Suppressor macrophage treated with lipopolysaccharide for 4 hours (primary cell): Measurements from ENCODE around the gene LDB2.
A peak's percentile ranks its signal among the peaks of the same experiment; 100 is the strongest.

Experiments used
- DNase-seq: peaks from one replicate; pipeline ENCODE4 v3.0.0-alpha.2; 2020

LDB2 gene

DNA sequence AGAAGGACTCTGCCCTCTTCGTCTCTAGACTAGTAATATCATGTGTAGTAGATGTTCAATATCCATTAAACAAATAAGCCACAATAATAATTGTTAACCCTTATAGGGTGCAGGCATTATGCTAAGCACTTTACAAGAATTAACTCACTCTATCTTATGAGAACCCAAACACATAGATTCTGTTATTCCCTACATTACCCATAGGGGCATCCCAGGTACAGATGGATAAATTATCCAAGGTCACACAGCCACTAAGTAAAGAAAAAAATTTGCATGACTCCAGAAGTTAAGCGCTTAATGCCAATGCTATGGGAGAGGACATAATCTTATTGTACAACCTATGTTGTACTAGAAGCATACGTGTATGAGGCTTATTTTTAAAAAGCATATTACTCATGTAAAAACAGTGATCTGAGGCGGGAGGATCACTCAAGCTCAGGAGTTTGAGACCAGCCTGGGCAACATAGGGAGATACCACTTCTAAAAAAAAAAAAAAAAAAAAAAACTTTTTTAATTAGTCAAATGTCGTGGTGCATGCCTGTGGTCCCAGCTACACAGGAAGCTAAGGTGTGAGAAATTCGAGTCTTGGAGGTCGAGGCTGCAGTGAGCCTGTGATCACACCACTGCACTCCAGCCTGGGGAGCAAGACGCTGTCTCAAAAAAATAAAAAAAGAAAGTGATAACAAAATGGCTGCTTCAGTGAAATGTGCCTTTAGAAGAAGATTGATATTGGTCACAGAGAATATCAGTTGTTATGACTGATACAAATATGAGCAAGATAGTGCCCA is 13.6 kb downstream of the LDB2 start:
- no peak for DNase-seq

DNA sequence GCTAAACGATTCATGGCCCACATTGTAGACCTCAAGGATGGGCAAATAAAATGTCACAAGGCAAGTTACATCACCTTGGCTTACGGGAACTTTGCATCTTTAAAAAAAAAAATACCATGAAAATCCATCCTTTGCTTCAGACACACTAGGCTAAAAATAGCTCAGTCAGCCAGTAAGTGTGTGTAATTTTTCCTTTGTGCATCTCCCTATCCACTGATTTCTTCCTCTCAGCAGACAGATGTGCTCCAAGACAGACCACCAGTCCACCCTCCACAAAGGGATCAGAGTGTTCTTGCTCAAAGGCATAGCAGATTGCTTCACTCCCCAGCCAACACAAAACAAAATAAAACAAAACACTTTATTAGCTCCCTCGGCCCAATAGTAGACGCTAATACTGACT is 14.6 kb downstream of the LDB2 start:
- no peak for DNase-seq

DNA sequence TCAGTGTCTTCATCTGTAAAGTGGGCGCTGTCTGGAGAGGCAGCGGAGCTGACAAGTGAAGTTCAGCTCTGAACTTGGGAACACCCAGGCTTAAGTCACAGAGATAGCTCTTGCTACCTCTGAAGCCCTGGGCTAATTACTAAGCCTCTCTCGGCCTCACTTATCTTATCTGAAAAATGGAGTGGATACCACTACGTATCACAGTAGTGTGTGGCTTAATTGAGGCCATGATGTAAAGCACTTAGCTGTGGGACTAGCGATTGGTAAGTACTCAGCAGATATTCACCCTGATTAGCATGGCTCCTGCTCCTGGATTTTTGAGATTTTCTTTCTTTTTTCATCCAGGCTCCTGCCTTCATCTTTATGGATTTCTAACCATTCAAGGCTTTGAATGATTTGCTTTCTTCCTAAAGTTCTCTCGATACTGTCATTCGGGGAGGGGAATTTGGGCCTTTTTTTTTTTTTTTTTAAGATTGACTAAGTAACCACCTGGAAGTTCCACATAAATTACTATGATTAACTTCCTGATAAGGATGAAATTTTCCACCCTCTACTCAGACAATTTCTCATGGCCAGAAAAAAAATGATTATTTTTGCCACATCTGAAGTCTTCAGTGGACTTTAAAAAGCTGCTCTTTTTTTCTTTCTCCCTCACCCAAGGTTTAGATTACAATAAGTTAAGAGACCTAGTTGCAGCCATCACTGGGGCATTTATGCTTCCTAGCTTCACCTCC is 17.1 kb downstream of the LDB2 start:
- DNase-seq, result no peak

DNA sequence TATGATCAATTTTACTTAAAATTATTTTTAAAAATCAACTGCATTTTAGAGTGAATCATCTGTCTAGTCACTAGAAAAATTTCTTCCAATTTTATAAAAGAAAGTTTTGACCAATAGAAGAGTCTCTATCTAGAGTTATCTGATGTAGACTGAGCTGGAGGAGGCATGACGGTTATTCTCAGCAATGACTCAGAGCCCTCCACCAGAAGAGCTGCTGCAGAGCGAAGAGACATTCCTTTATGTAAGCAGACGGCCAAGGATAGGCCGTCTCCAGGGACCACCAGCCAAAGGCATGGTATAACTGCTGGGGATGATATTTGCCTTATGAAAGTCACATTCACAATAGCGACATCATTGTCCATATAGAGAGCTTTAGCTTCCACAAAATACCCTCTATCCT is 23.0 kb downstream of the LDB2 start:
- no peak for DNase-seq

DNA sequence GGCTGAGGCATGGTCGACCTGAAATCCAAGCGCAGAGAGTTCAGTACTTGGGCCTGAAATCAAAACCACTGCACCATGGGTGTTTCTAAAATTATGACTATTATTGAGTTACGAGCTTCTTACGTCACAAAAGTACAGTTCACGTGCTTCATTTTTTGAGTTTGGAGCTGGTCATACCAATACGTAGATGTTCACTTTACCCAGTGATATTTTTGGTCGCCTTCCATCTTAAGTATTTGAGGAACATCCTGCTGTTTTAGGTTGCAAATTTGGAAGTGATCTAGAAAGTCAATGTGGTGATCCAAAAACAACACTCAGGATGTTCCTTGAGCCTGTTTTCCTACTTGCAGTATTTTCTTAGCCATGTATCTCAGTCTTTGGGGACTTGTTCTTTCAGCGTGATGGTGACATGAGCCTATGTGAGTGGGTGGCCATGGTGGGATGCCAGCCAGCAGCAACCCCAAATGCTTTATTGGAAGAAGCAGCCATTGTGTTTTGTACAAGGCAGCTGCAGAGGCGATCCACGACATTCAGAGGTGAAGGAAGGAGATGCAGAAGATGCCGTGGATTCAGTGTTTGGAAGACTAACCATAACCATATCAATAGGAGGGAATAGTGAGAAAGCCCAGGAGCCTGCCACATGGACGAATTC is 28.7 kb downstream of the LDB2 start:
- DNase-seq, result no peak

DNA sequence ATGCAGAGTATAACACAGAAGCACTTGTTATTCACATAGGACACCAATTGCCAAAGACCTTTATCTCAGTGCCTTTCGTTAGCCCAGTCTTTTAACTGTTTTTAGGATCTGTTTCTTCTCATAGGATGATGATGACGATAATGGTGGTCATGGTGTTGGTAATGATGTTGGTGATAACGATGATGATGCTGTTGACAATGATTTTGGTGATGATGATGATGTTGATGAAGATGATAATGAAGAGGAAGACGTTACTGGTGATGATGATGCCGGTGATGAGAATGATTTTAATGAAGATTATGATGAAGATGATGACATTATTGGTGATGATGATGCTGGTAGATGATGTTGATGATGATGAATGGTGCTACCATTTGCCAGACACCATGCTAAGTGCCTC is 29.8 kb downstream of the LDB2 start:
- no peak for DNase-seq

DNA sequence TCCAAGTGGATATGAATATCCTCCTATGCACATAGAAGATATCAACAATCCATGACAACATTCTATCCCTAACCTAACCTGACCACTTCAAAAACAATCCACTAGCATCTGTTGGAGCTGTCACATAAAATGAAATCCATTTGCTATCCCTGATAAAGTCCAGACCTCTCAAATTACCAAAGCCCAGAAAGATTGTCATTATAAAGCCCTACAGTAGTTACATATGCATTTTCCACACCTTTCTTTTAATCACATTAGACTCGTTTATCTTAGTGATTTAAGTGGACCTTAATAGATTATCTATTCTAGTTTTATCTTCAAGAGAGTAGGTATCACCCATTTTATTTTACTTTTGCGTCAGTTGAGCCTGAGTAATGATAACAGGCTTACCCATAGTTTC is 30.6 kb downstream of the LDB2 start:
- DNase-seq, result no peak

DNA sequence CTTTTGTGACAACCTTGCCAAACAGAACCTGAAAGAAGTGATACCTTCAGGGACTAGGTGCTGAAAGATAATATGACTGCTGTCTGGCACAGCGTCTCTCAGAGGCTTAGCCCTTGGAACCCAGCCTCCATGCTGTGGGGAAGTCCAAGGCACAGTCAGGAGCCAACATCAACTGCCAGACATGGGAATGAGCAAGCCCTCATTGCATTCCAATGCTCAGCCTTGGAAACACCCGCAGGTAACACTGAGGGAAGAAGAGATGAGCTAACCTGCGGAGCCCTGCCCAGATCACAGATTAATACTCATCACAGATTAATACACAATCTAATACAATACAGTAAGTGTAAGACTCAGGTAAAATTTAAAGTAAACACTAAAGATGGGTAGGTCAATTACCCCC is 31.5 kb downstream of the LDB2 start:
- DNase-seq, result no peak

DNA sequence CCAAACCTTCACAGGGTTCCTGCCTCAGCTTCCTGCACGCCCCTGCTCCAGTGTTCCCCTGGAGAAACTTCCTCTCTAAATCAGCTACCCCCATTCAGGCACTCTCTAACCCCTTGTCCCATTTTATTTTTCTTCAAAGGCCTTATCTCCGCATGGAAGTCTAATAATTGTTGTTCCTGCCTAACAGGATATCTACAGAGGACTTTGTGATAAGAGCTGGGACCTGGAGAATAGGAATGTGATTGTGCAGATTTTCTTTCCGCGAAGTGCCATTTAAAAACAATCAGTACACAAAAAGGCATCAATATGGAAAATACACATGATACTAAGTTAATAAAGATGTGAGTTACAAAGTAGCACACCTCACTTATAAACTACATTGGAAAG is 32.6 kb downstream of the LDB2 start:
- DNase-seq, result no peak

DNA sequence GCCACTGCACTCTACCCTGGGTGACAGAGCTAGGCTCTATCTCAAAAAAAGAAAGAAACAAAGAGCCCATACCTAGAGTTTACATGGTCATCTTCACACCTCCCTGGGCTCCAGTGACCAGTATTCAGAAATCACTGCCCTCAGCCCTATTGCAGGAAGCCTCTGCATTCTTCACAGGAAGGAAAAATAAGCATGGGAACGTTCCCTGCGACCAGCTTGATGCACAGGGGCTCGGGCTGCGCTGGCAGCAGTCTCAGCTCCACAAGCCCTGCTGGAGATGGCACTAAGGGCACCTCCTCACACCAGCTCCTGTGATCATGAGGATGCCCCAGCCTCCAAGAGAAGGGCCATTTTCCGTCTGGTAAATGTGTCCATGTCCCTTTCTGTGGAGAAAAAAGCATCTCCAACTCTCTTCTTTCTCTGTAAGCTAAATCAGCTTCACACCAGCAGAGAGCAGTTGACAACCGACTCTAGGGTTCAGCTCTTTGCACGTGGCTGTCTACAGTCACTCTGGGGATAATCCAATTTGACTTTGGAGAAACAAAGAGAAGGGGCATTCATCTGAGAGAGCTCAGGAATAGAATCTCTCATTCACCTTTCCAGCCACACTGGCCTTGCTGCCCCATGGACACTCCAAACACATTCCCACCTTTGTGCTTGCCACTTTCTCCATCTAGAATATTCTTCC is 33.1 kb downstream of the LDB2 start:
- no peak for DNase-seq

DNA sequence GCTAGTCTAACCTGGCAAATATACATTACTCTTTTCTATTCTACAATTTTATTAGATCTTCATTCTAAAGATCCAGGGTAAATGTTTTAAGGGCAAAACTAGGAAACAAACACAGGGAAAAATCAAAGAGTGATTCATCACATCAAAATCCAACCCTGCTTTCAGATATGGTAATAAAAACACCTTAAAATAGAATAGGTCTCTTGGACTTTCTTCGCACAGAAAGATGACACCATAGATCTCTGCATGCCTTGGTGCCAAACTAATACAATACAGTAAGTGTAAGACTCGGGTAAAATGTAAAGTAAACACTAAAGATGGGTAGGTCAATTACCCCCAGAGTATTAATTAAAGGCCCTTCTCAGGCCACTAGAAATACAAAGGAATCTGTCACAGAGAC is 34.2 kb downstream of the LDB2 start:
- DNase-seq, result no peak

DNA sequence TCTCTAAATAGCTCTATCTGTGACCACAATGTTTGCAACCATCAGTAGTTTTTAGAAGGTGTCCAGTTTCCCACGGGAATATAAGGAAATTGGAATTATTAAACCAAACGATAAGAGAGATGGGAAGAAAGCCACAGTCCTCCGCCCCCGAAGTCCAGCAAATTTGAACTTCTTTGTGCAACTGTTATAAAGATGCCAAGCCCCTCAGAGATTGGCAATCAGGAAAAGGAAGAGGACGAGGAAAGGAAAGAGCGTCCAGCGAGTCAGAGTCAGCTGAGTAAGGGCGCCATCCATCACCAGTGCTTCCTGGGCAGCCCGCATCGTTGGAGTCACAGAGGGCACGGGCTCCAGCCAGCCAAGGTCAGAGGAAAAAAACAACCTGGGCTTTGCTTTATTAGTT is 35.7 kb downstream of the LDB2 start:
- DNase-seq, result no peak

DNA sequence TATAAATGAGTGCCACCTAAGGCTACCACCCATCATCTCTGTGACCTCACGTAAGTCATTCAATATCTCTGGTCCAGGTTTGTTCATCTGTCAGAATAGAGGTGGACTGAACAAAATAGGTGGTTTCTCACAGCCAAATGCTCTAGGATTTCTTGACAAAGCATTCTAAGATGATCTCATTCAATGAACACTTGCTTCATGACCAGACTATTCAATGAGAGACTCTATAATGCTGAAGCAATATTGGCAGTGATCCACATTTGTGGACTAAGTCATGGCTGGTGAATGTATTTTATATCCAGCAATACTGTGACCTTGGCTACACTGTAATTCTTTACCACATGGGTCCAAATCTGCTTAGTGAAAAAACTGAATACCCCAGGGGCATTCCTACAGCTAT is 37.9 kb downstream of the LDB2 start:
- no peak for DNase-seq

DNA sequence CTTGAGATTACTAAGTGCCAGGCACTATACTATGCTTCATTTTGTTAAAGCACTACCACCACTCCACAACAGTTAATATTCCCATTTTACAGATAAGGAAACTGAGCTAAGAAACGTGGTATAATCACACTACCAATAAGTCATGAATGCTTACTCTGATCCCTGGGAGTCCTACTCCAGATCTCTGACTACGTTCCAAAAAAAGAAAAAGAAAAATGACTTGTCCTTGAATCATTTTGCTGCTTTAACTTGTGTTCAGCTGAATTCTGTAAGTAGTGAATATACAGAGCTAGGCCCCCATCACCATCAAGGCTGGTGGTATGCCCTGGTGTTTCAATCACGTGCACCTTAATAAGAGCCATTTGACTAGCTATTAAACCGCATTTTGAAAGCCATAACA is 39.4 kb downstream of the LDB2 start:
- no peak for DNase-seq

DNA sequence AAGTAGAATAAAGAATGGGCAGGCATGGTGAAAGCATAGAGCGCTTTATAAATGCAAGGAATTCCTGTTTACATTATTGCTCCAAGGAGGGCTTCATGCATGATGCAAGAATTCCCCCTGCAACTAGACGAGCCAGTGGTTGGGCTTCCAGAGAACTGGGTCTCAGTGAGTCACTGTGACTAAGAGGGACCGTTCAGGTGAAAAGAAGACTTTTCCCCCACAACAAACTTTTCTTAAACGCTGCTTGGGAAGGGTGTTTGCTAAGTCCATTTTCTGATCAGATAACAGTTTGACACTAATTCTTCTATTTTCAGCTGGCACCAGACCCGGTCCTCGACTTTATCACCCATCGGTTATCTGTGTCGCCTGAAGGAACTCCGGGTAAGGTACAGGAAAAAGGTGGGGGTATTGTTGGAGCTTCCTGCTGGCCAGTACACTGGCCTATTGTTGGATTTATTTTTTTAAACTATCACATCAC is 40.1 kb downstream of the LDB2 start:
- DNase-seq, result no peak

DNA sequence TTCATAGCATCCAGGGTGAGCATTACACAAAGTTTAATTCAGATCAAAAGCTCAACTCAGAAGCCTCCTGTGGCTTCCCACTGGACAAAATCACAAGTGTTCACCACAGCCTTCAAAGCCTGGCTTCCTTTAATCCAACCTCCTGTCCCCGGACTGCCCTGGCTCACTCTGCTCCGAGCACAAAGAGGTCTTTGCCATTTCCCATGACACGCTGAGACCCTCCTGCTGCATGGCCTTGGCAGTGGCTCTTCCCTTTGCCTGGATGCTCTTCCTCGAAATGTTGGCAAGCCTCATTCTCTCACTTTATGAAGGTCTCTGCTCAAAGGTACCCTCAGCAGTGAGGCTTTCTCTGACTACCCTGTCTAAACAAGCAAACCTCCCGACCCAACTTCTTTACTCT is 41.0 kb downstream of the LDB2 start:
- DNase-seq, result no peak

DNA sequence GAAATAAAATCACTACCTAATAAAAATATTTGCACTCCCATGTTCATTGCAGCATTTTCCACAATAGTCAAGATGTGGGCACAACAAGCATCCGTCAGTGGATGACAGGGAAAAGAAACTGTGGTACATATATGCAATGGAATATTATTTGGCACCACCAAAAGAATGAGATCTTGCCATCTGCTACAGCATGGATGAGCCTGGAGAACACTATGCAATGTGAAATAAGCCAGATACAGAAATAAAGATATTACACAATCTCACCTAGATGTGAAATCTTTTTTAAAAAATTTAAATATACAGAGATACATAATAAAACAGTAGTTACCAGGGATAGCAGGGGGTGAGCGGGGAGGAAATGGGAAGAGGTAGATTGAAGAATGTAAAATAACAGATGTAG is 44.8 kb downstream of the LDB2 start:
- no peak for DNase-seq

DNA sequence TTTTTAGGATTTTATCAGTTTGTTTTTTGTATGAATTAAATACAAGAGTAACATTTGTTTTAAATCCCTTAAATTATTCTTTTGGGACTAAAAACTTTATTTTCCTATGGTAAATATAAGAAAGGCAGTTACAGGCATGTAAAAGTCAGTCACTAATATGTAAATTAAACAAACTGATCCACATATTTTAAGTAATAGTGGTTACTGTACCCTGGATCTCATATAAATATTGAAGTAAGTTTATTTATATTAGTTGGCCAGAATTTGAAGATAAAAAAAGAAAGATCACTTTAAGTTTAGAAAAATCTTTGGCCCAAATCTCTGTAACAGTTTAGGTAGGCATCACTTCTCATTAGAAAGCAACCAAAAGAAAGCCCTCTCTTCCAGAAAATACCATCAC is 45.8 kb downstream of the LDB2 start:
- no peak for DNase-seq

DNA sequence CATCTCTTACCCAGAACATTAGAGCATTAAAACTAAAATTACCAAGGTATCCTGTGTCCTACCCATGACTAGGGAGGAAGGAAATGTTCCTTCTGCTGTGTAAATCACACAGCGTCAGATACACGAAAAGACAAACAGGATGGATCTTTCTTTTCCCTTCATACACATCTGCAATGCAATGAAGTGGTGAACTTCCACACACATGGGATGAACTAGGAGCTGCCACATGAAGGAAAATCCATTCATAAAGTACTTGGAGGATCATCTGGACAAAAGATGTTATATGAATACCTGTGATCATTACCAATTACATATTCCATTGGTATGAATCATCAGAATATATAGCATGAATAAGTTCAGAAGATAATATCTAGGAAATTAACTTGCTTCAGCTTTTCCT is 46.2 kb downstream of the LDB2 start:
- no peak for DNase-seq

DNA sequence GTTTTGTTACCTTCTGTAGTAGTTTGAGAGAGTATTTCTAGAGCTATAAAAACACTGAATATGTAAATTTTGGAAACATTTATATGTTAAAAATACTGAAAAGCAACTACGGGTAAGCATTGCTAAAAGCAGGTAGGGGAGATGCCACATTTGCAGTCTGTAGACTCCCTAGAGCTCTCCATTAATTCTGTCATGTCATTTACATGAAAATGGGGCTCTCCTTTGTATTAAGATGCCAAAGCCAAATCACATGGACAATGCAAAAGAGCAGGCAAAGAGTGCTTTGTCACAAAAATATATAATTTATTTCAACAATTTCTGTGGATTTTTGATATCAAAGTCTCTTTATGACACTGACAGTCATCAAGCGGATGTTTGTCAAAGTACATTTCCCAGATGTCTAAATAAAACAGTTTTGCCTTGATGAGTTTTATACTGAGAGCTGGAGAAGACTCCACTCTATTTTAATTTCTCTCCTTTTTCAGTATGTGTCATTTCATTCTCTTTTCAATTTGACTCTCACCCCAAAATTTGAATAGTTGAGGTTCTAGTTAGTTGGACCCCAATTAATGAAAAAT is 51.8 kb downstream of the LDB2 start:
- no peak for DNase-seq

DNA sequence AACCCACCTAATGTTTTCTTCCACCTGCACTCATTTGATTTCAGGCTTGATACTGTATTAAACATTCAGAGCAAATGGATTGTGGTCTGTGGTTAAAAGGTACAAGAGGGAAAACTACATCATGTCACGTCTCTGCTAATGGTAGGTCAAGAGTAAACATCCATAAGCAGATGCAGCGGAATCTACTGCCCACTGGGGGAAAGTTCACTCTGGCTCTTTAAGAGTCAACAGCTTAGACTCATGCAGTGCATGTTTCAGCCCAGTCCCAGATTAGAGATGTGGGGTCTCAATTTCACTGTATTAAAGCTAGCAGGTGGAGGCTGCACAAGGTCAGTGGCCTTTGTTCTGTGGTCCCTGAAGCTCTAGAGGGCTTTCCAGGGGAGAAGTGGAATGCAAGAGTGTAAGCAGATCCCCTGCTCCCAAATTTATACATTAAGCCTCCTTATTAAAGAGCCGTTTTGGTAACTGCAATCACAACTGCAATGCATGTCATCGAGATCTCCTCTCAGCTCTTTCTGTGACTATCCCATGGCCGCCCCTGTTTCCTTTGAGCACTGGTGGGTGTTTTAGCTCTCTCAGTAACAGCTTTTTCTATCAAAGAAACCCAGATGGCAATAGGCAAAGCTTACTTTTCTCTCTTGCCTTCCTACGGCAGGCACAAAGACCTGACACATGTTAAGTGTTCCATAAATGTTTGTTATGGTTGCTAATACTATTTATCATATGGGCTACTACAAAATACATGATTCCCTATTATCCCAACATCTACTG is 53.4 kb downstream of the LDB2 start:
- DNase-seq, result no peak

DNA sequence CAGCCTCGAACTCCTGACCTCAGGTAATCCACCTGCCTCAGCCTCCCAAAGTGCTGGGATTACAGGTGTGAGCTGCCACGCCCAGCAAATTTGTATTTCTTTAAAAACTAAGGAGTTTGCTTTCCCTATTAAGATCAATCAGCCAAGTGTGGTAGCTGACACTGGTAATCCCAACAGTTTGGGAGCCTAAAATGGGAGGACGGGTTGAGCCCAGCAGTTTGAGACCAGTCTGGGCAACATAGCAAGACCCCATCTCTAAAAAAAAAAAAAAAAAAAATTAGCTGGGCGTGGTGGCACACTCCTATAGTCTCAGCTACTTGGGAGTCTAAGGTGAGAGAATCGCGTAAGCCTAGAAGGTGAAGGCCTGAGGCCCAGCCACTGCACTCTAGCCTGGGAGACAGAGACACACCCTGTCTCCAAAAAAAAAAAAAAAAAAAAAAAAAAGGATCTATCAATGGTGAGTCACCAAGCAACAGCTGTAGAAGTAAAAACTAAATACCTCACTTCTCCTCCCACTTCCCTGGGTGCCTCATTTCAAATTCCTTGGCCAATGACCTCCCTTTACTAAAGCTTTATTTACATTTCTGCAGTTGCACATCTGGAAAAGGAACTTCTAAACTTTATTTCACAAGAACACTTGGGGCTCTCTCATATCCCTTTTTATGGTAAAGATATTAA is 54.5 kb downstream of the LDB2 start:
- peak; percentile 26 for DNase-seq
